Epithelial cell of proximal tubule (primary cell): Measurements from ENCODE around the gene CFI. TPM values are rescaled to one million over a fixed set of nuclear protein-coding genes. Genes with fewer than 3 reads are reported as not detected.

Experiments used
- DNase-seq: peaks from one replicate; pipeline ENCODE4 v3.0.0-alpha.2; 2011; ENCODE audit warnings: low read depth
- H3K4me3 ChIP-seq: 2 replicates; pipeline ENCODE4 v1.5.1; 2011; ENCODE audit warnings: low read depth, mild to moderate bottlenecking, low read length
- CTCF ChIP-seq: conservative IDR thresholded peaks from 2 replicates; pipeline ENCODE4 v1.5.1; 2012; ENCODE audit warnings: low read depth, mild to moderate bottlenecking, low read length
- total RNA-seq: library from RNA; depleted of rRNA; stranded (reverse); fragments of >200 nt; gene quantifications from 2 replicates; pipeline ENCODE4 v1.2.3, GENCODE V29; 2015

The CFI gene
- total RNA-seq, 1 donor from 2014 or later, result 5.8 TPM

- no peak overlapping the region for H3K4me3 ChIP-seq
- TF ChIP-seq CTCF, result no peak
- DNase-seq, result no peak
Observed at GRCh38 chr4:109723110-109723509, 78.7 kb downstream of the CFI start.

- no peak for TF ChIP-seq CTCF
- H3K4me3 ChIP-seq, result no peak overlapping the region
- no peak for DNase-seq
Observed at GRCh38 chr4:109722357-109722756, 79.4 kb downstream of the CFI start.

- no peak for TF ChIP-seq CTCF
- DNase-seq, result no peak
Observed at GRCh38 chr4:109721033-109721432, 80.8 kb downstream of the CFI start.

GRCh38 chr4:109719604-109720003 is 82.2 kb downstream of the CFI start:
- no peak overlapping the region for H3K4me3 ChIP-seq
- TF ChIP-seq CTCF, result no peak
- DNase-seq, result no peak

More at GRCh38 chr4:109721033-109721432, 80.8 kb downstream of the CFI start:
- H3K4me3 ChIP-seq, result no peak overlapping the region

- H3K4me3 ChIP-seq, result no peak overlapping the region
- no peak for TF ChIP-seq CTCF
- no peak for DNase-seq
Observed at GRCh38 chr4:109718759-109719158, 83.0 kb downstream of the CFI start.

GRCh38 chr4:109713500-109713899 is 88.3 kb downstream of the CFI start:
- no peak overlapping the region for H3K4me3 ChIP-seq
- no peak for TF ChIP-seq CTCF
- DNase-seq, result no peak

- no peak for DNase-seq
- H3K4me3 ChIP-seq, result no peak overlapping the region
- TF ChIP-seq CTCF, result no peak
Observed at GRCh38 chr4:109708990-109709389, 92.8 kb downstream of the CFI start.
